Astrocyte (in vitro differentiated cells and primary cell): ENCODE measurements around the gene RXRB. TPM values are rescaled to one million over a fixed set of nuclear protein-coding genes. Genes with fewer than 3 reads are reported as not detected.

Source experiments
- DNase-seq: peaks from one replicate; pipeline ENCODE4 v3.0.0-alpha.2; 2010; ENCODE audit warnings: low read depth
- FAIRE-seq: peaks from 2 replicates; lab custom pipeline; 2011; peaks lifted over from hg19 to GRCh38; lab: Jason Lieb, UNC
- H2AFZ ChIP-seq: 2 replicates; pipeline ENCODE4 v1.6.0; 2012; ENCODE audit warnings: low read depth, low read length, inconsistent platforms
- H3K27ac ChIP-seq: 2 replicates; pipeline ENCODE4 v1.5.1; 2011; ENCODE audit warnings: low read depth, low read length, inconsistent platforms
- H3K27me3 ChIP-seq: 2 replicates; pipeline ENCODE4 v1.6.0; 2011; ENCODE audit warnings: low read length, inconsistent platforms; ENCODE audit not compliant: insufficient read depth
- H3K36me3 ChIP-seq: 2 replicates; pipeline ENCODE4 v1.5.1; 2011; ENCODE audit warnings: low read length, inconsistent platforms; ENCODE audit not compliant: insufficient read depth
- H3K4me1 ChIP-seq: 2 replicates; pipeline ENCODE4 v1.5.1; 2011; ENCODE audit warnings: low read length, inconsistent platforms; ENCODE audit not compliant: insufficient read depth
- H3K4me2 ChIP-seq: 2 replicates; pipeline ENCODE4 v1.6.0; 2012; ENCODE audit warnings: low read length, inconsistent platforms
- H3K4me3 ChIP-seq: 2 replicates; pipeline ENCODE4 v1.5.1; 2011; ENCODE audit warnings: low read depth, mild to moderate bottlenecking, low read length, inconsistent platforms; ENCODE audit not compliant: insufficient read depth
- H3K79me2 ChIP-seq: 2 replicates; pipeline ENCODE4 v1.6.0; 2012; ENCODE audit warnings: mild to moderate bottlenecking, low read length, inconsistent platforms; ENCODE audit not compliant: insufficient read depth
- H3K9ac ChIP-seq: 2 replicates; pipeline ENCODE4 v1.6.0; 2012; ENCODE audit warnings: mild to moderate bottlenecking, low read length, inconsistent platforms
- H3K9me3 ChIP-seq: 2 replicates; pipeline ENCODE4 v1.5.1; 2012; ENCODE audit warnings: low read depth, mild to moderate bottlenecking, low read length, inconsistent platforms; ENCODE audit not compliant: insufficient read depth
- H4K20me1 ChIP-seq: 2 replicates; pipeline ENCODE4 v1.6.0; 2012; ENCODE audit warnings: low read length, inconsistent platforms; ENCODE audit not compliant: insufficient read depth
- H3K27ac Mint-ChIP-seq: one replicate; pipeline ENCODE4 v1.8.0; 2021; ENCODE audit warnings: mild to moderate bottlenecking, mixed read lengths; ENCODE audit not compliant: unreplicated experiment
- H3K27me3 Mint-ChIP-seq: one replicate; pipeline ENCODE4 v1.8.0; 2021; ENCODE audit warnings: low read depth, mixed read lengths; ENCODE audit not compliant: unreplicated experiment
- H3K36me3 Mint-ChIP-seq: one replicate; pipeline ENCODE4 v1.8.0; 2021; ENCODE audit warnings: low read depth, mixed read lengths; ENCODE audit not compliant: unreplicated experiment
- H3K4me1 Mint-ChIP-seq: one replicate; pipeline ENCODE4 v1.8.0; 2021; ENCODE audit warnings: low read depth, mixed read lengths; ENCODE audit not compliant: unreplicated experiment
- H3K4me3 Mint-ChIP-seq: one replicate; pipeline ENCODE4 v1.8.0; 2021; ENCODE audit warnings: mild to moderate bottlenecking, moderate library complexity, mixed read lengths; ENCODE audit not compliant: unreplicated experiment
- H3K9me3 Mint-ChIP-seq: one replicate; pipeline ENCODE4 v1.8.0; 2021; ENCODE audit warnings: mild to moderate bottlenecking, mixed read lengths; ENCODE audit not compliant: unreplicated experiment
- EZH2 ChIP-seq: IDR thresholded peaks from 2 replicates; pipeline ENCODE4 v1.6.1; 2012; ENCODE audit warnings: mild to moderate bottlenecking, low read length, inconsistent platforms; ENCODE audit not compliant: insufficient read depth
- total RNA-seq: library from RNA; stranded (reverse); gene quantifications from 2 replicates; pipeline ENCODE4 v1.2.1, GENCODE V29; 2021
- TF ChIP-seq, protein P1 (sequence below): IDR thresholded peaks from 2 replicates; pipeline ENCODE4 v1.5.1; 2011; ENCODE audit warnings: low read depth, mild to moderate bottlenecking, inconsistent platforms, low read length, moderate library complexity; ENCODE audit not compliant: insufficient read depth

The RXRB gene
- total RNA-seq, 1 donor from 2014 or later, result 34.0 TPM

DNA sequence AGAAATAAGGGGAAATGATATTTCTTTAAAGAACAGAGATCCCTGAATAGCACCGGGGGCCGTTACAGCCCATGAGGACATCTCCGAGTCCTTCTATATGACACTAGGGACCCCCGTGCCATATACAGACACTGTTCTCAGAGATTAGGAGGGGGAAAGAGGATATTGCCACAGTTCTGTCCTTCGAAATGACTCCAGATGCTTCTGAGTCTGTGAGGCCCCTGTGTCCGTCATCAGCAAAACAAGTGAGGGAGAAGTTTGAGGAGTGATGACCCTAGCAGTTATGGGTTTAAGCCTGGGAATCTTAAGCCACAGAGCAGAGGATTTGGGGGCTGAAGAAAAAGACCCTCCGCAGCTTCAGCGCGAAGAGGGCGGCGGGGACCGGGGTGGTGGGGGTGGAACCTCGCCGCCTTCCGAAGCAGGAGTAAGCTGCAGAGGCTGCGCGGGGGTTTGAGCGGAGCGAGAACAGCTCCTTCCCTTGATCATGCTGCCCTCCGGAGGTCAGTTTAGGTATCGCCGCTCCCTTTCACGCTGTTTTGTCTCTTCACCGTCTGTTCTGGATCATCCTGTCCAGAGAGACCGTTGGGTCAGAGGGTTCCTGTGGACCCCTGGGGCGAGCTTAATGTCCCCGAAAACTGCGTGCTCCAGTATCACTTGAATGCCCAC, 47.6 kb upstream of the RXRB start:
- Mint-ChIP-seq H3K27me3 (peaks cover 3% of the 10 kb centered on the region), H3K4me1 (peaks cover 26% of the 10 kb centered on the region), H3K36me3 (peaks cover 8% of the 10 kb centered on the region), H3K9me3 (peaks cover 4% of the 10 kb centered on the region), H3K27ac (peak overlapping the region; percentile 77), H3K4me3 (peak overlapping the region; percentile 84)
- peak overlapping the region; percentile 86 for H2AFZ ChIP-seq
- H3K79me2 ChIP-seq, result no peaks in the 10 kb centered on the region
- DNase-seq, result peak; percentile 52
- no peaks in the 10 kb centered on the region for H3K9me3 ChIP-seq
- peaks cover 3% of the 10 kb centered on the region for H4K20me1 ChIP-seq
- peak overlapping the region; percentile 73 for H3K27ac ChIP-seq
- H3K4me2 ChIP-seq, result peak overlapping the region; percentile 99
- FAIRE-seq, result no peak
- H3K27me3 ChIP-seq, result peaks cover 2% of the 10 kb centered on the region
- H3K9ac ChIP-seq, result peak overlapping the region; percentile 87
- H3K4me3 ChIP-seq, result peak overlapping the region; percentile 68
- TF ChIP-seq EZH2, result no peak
- TF ChIP-seq, protein P1, sequence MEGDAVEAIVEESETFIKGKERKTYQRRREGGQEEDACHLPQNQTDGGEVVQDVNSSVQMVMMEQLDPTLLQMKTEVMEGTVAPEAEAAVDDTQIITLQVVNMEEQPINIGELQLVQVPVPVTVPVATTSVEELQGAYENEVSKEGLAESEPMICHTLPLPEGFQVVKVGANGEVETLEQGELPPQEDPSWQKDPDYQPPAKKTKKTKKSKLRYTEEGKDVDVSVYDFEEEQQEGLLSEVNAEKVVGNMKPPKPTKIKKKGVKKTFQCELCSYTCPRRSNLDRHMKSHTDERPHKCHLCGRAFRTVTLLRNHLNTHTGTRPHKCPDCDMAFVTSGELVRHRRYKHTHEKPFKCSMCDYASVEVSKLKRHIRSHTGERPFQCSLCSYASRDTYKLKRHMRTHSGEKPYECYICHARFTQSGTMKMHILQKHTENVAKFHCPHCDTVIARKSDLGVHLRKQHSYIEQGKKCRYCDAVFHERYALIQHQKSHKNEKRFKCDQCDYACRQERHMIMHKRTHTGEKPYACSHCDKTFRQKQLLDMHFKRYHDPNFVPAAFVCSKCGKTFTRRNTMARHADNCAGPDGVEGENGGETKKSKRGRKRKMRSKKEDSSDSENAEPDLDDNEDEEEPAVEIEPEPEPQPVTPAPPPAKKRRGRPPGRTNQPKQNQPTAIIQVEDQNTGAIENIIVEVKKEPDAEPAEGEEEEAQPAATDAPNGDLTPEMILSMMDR, result peak; percentile 72
- H3K36me3 ChIP-seq, result peaks cover 6% of the 10 kb centered on the region
- peaks cover 31% of the 10 kb centered on the region for H3K4me1 ChIP-seq

DNA sequence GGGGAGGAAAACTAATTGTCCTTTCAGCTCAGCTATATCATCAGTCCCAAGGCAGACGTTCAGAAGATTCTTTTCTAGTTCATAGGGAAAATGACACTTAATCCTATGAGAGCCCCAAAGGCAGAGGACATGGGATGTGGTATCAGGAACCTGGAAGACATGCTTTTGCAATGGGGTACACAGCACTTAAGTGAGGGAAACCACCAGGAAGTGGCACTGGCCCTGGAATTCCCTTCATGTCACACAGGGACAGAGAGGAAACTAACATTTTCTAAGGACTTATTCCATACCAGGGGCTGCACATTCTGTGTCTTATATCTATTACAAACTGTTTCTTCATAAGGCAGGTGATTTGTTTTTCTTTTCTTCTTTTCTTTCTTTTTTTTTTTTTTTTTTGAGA, 43.0 kb upstream of the RXRB start:
- no peaks in the 10 kb centered on the region for H4K20me1 ChIP-seq
- H3K9me3 Mint-ChIP-seq, result peaks cover 3% of the 10 kb centered on the region
- H3K27ac ChIP-seq, result no peak overlapping the region
- no peaks in the 10 kb centered on the region for H3K36me3 Mint-ChIP-seq
- H3K4me2 ChIP-seq, result no peak overlapping the region
- no peak overlapping the region for H2AFZ ChIP-seq
- FAIRE-seq (no peak), DNase-seq (no peak)
- H3K27me3 Mint-ChIP-seq, result peaks cover 23% of the 10 kb centered on the region
- H3K4me3 ChIP-seq, result no peak overlapping the region
- H3K4me1 ChIP-seq, result peaks cover 6% of the 10 kb centered on the region
- TF ChIP-seq EZH2, result no peak
- TF ChIP-seq, protein P1, result no peak
- H3K9me3 ChIP-seq, result no peaks in the 10 kb centered on the region
- no peak overlapping the region for H3K9ac ChIP-seq
- no peak overlapping the region for H3K27ac Mint-ChIP-seq
- H3K4me1 Mint-ChIP-seq, result no peaks in the 10 kb centered on the region
- no peaks in the 10 kb centered on the region for H3K79me2 ChIP-seq
- H3K36me3 ChIP-seq, result no peaks in the 10 kb centered on the region
- peaks cover 13% of the 10 kb centered on the region for H3K27me3 ChIP-seq
- H3K4me3 Mint-ChIP-seq, result no peak overlapping the region

DNA sequence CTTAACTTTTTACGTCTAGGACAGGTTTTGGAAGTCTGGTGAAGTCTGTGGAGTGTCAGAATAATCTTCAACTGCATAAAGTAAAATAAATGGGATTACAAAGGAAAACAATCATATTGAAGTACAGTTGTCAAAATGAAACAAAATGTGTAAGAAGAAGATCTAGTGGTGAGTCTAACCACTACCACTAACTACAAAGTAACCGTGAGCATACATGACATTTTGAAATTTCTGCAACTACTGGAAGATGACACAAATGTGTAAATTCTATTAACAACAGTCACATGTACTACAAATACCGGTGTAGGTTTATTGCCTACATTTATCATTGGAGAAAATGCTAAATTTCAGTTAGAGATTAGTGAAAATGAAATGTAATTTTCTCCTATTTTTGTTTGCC, 41.5 kb upstream of the RXRB start:
- H3K9ac ChIP-seq, result no peak overlapping the region
- no peaks in the 10 kb centered on the region for H3K79me2 ChIP-seq
- H3K36me3 ChIP-seq, result no peaks in the 10 kb centered on the region
- no peak overlapping the region for H2AFZ ChIP-seq
- Mint-ChIP-seq H3K4me3 (no peak overlapping the region), H3K4me1 (no peaks in the 10 kb centered on the region), H3K27me3 (peaks cover 34% of the 10 kb centered on the region), H3K9me3 (peaks cover 3% of the 10 kb centered on the region), H3K36me3 (no peaks in the 10 kb centered on the region), H3K27ac (peak overlapping the region; percentile 86)
- no peaks in the 10 kb centered on the region for H3K4me1 ChIP-seq
- H3K9me3 ChIP-seq, result no peaks in the 10 kb centered on the region
- H3K27me3 ChIP-seq, result peaks cover 13% of the 10 kb centered on the region
- DNase-seq (no peak), FAIRE-seq (no peak)
- TF ChIP-seq, protein P1, result no peak
- no peak for TF ChIP-seq EZH2
- no peak overlapping the region for H3K4me3 ChIP-seq
- H3K27ac ChIP-seq, result no peak overlapping the region
- no peaks in the 10 kb centered on the region for H4K20me1 ChIP-seq
- no peak overlapping the region for H3K4me2 ChIP-seq
